Endothelial cell of umbilical vein (primary cell): ENCODE data around the gene EML3. TPM values are rescaled to one million over a fixed set of nuclear protein-coding genes. Genes with fewer than 3 reads are reported as not detected.

Experiments
- BruUV-seq: library from RNA; stranded (reverse); fragments of 400-500 nt; replicated peaks from 2 replicates; lab custom pipeline; 2021; lab: Mats Ljungman, UMichigan
- CTCF ChIA-PET: fragments of 300-600, 350-600 bp; sonication (Branson Sonifier 250); formaldehyde crosslinking; loops from one replicate; lab custom pipeline; 2021; ENCODE audit warnings: antibody characterized with exemption, inconsistent platforms; lab: Charles Lee
- POLR2A ChIA-PET: fragments of 300-600, 350-600 bp; sonication (Branson Sonifier 250); formaldehyde crosslinking; loops from one replicate; lab custom pipeline; 2021; ENCODE audit warnings: antibody characterized with exemption, inconsistent platforms; lab: Charles Lee
- DNase-seq: peaks from one replicate; pipeline ENCODE4 v3.0.0-alpha.2; 2011; ENCODE audit warnings: low read depth, low spot score
- FAIRE-seq: peaks from 2 replicates; lab custom pipeline; 2011; peaks lifted over from hg19 to GRCh38; lab: Jason Lieb, UNC
- H2AFZ ChIP-seq: 2 replicates; pipeline ENCODE4 v1.6.0; 2012; ENCODE audit warnings: low read depth, low read length, control low read depth, inconsistent platforms
- H3K27ac ChIP-seq: 2 replicates; pipeline ENCODE4 v1.5.1; 2011; ENCODE audit warnings: low read depth, mild to moderate bottlenecking, control low read depth, low read length, moderate library complexity; ENCODE audit not compliant: insufficient read depth
- H3K27me3 ChIP-seq, 2 experiments: 2 replicates each; pipeline versions ENCODE4 v1.6.0 to v1.6.1; 2011; ENCODE audit warnings: low read length in 2 of 2, mixed read lengths in 1 of 2; ENCODE audit not compliant: control insufficient read depth in 2 of 2, insufficient read depth in 2 of 2
- H3K36me3 ChIP-seq, 2 experiments: 2 replicates in 1 of 2; 3 replicates in 1 of 2; pipeline ENCODE4 v1.5.1; 2011; ENCODE audit warnings: low read length in 2 of 2, mild to moderate bottlenecking in 1 of 2, moderate library complexity in 1 of 2; ENCODE audit not compliant: control insufficient read depth in 2 of 2, insufficient read depth in 2 of 2; ENCODE audit errors: extremely low read depth in 1 of 2
- H3K4me1 ChIP-seq: 3 replicates; pipeline ENCODE4 v1.5.1; 2011; ENCODE audit warnings: mild to moderate bottlenecking, low read length; ENCODE audit not compliant: control insufficient read depth, insufficient read depth; ENCODE audit errors: extremely low read depth
- H3K4me2 ChIP-seq: 2 replicates; pipeline ENCODE4 v1.6.1; 2011; ENCODE audit warnings: low read length, control low read depth, mixed read lengths; ENCODE audit not compliant: insufficient read depth
- H3K4me3 ChIP-seq, 3 experiments: fragments of 200-600 bp in 1 of 3; sonication (generic), shearing (Covaris generic) in 1 of 3; replicated peaks in 1 of 3; 2 replicates each; pipeline ENCODE4 v1.5.1; 2011 to 2016; ENCODE audit warnings: control low read depth in 3 of 3, low read length in 3 of 3, mild to moderate bottlenecking in 2 of 3, inconsistent platforms in 1 of 3, low read depth in 1 of 3, moderate library complexity in 1 of 3; ENCODE audit not compliant: insufficient read depth in 1 of 3
- H3K79me2 ChIP-seq: 2 replicates; pipeline ENCODE4 v1.6.0; 2012; ENCODE audit warnings: low read length, inconsistent platforms; ENCODE audit not compliant: control insufficient read depth, insufficient read depth
- H3K9ac ChIP-seq: replicated peaks from 2 replicates; pipeline ENCODE3; 2011; ENCODE audit warnings: low read length, control low read depth; ENCODE audit not compliant: insufficient read depth; ENCODE audit errors: extremely low read depth
- H3K9me1 ChIP-seq: replicated peaks from 3 replicates; pipeline ENCODE4 v1.6.0; 2011; ENCODE audit warnings: mild to moderate bottlenecking, low read length; ENCODE audit not compliant: control insufficient read depth, insufficient read depth; ENCODE audit errors: extremely low read depth
- H3K9me3 ChIP-seq: replicated peaks from 2 replicates; pipeline ENCODE4 v1.5.1; 2012; ENCODE audit warnings: low read length, inconsistent platforms; ENCODE audit not compliant: control insufficient read depth, insufficient read depth
- H4K20me1 ChIP-seq: replicated peaks from 2 replicates; pipeline ENCODE3; 2011; ENCODE audit warnings: mild to moderate bottlenecking, low read length; ENCODE audit not compliant: control insufficient read depth, insufficient read depth; ENCODE audit errors: extremely low read depth
- CTCF ChIP-seq, 2 donors: IDR thresholded peaks; 1 replicate in 1 of 2; 2 replicates in 1 of 2; pipeline ENCODE4 v1.5.1; 2011; ENCODE audit warnings: low read length in 2 of 2, mild to moderate bottlenecking in 2 of 2, moderate library complexity in 2 of 2, control low read depth in 1 of 2, inconsistent platforms in 1 of 2, low read depth in 1 of 2; ENCODE audit not compliant: insufficient read depth in 1 of 2; ENCODE audit errors: extremely low read depth in 1 of 2
- EZH2 ChIP-seq: IDR thresholded peaks from 2 replicates; pipeline ENCODE4 v1.6.1; 2012; ENCODE audit warnings: borderline replicate concordance, low read depth, mild to moderate bottlenecking, moderate library complexity, low read length, inconsistent platforms; ENCODE audit not compliant: severe bottlenecking
- FOS ChIP-seq: IDR thresholded peaks from 2 replicates; pipeline ENCODE4 v1.6.1; 2011; ENCODE audit warnings: mild to moderate bottlenecking, low read length, moderate library complexity, borderline replicate concordance; ENCODE audit not compliant: insufficient read depth
- GATA2 ChIP-seq: IDR thresholded peaks from 2 replicates; pipeline ENCODE4 v1.7.0; 2011; ENCODE audit warnings: low read depth, mild to moderate bottlenecking, moderate library complexity, mixed read lengths, low read length; ENCODE audit not compliant: insufficient read length, insufficient read depth
- JUN ChIP-seq: IDR thresholded peaks from 2 replicates; pipeline ENCODE4 v1.6.1; 2011; ENCODE audit warnings: borderline replicate concordance, low read depth; ENCODE audit not compliant: insufficient read length, insufficient read depth
- MAX ChIP-seq: IDR thresholded peaks from 2 replicates; pipeline ENCODE4 v1.6.1; 2011; ENCODE audit not compliant: insufficient read depth, insufficient read length
- MYC ChIP-seq: IDR thresholded peaks from one replicate; pipeline ENCODE4 v1.6.1; 2011; ENCODE audit warnings: mild to moderate bottlenecking, low read depth, low read length
- POLR2A ChIP-seq: IDR thresholded peaks from 2 replicates; pipeline ENCODE4 v1.6.1; 2012; ENCODE audit warnings: low read depth, mild to moderate bottlenecking, control low read depth, low read length
- POLR2AphosphoS5 ChIP-seq: IDR thresholded peaks from 2 replicates; pipeline ENCODE4 v1.6.1; 2012; ENCODE audit warnings: low read depth, mild to moderate bottlenecking, control low read depth, low read length, moderate library complexity; ENCODE audit not compliant: insufficient read depth
- dilution Hi-C: fragments of 300-500 bp; cut with MboI; formaldehyde crosslinking; loops from one replicate; pipeline ENCODE4 v1.15.0; 2019; ENCODE audit warnings: low sequenced_read_pairs; ENCODE audit not compliant: extremely low pct_ligation_motif_present
- intact Hi-C: fragments of 100-400 bp; cut with micrococcal nuclease; formaldehyde crosslinking; loops from one replicate; pipeline ENCODE4 v1.10.0; 2022
- polyA plus RNA-seq, 4 experiments: library from polyadenylated mRNA; depleted of rRNA in 3 of 4; stranded (reverse) in 3 of 4; unstranded in 1 of 4; fragments of >200 nt; gene quantifications; 2 replicates each; pipeline versions ENCODE4 v1.2.1 to v1.2.3, GENCODE V29; 2011 to 2012; ENCODE audit warnings: missing spikeins in 1 of 4
- total RNA-seq: library from RNA; stranded (reverse); gene quantifications from 2 replicates; pipeline ENCODE4 v1.2.3, GENCODE V29; 2021

Gene EML3
- total and polyA plus RNA-seq, 2 donors (not counting 3 experiments of a cell fraction or from before 2014, with no cell fraction given) = 75.7 to 101 TPM

DNA sequence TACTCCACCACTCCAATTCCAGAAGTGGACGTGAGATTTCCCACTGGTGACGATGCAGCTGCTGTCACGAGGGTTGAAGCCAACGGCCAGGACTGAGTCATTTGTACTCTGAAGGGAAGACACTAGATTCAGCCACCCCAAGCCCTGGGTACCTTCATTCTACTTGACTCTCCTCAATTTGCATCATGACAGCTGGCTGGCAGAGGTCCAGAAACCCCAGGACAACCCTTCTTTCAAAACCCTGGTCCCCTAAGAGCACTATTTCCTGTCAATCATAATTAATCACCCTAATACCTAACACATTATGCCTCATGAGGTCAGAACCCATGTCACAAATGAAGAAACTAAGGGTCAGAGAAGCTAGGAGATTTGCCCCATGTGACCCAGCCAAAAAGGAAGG lies 4.9 kb downstream of the EML3 start:
- H3K27ac ChIP-seq = no peak overlapping the region
- no peak overlapping the region for H3K4me2 ChIP-seq
- DNase-seq = no peak
- dilution Hi-C loops = no loop called here
- H3K27me3 ChIP-seq = no peaks in the 10 kb centered on the region
- ChIA-PET POLR2A (no interaction called here), CTCF (no interaction called here)
- H3K4me1 ChIP-seq = peaks cover 18% of the 10 kb centered on the region
- TF ChIP-seq EZH2 (no peak), GATA2 (no peak), JUN (no peak), MYC (no peak), CTCF (IDR thresholded peaks at IDR 0.05; ENCODE audit: extremely low read depth in 1 of 2, insufficient read depth in 1 of 2, low read depth in 1 of 2, low read length in 2 of 2) (no peak), POLR2A (no peak), FOS (no peak), MAX (no peak), POLR2AphosphoS5 (no peak)
- peaks cover 14% of the 10 kb centered on the region for H3K79me2 ChIP-seq
- peaks cover 0 to 13% of the 10 kb centered on the region in 2 experiments for H3K36me3 ChIP-seq
- no peak for FAIRE-seq
- BruUV-seq = no TSS peak
- H3K9me1 ChIP-seq = no peaks in the 10 kb centered on the region
- no peaks in the 10 kb centered on the region for H3K9me3 ChIP-seq
- H2AFZ ChIP-seq = no peak overlapping the region
- H3K9ac ChIP-seq = no peak overlapping the region
- H3K4me3 ChIP-seq = no peak overlapping the region
- no peaks in the 10 kb centered on the region for H4K20me1 ChIP-seq
- intact Hi-C loops = no loop called here
